ENCODE data around the gene ABHD2.
"Not testable (repeated sequence)": the region's sequence is repeated elsewhere in the genome, so short reads cannot be mapped to it uniquely, and the experiment has no call there.

Gene ABHD2

DNA sequence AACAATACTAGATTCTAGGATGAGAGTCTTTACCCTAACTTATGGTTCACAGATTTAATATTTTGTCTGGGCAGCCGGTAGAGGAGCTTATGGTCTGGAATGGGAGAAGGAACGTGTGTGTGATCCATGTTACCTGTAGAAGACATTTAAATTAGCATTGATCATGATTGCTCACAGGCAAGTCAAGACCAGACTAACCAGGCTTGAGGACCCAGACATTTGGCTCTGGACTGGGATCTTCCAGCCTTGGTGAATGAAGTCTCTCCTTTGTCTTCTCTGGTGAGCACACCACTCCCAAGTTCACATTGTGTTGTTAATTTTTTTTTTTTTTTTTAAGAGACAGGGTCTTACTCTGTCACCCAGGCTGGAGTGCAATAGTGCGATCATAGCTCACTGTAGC is 11.7 kb downstream of the ABHD2 start:
- no peak for DNase-seq

DNA sequence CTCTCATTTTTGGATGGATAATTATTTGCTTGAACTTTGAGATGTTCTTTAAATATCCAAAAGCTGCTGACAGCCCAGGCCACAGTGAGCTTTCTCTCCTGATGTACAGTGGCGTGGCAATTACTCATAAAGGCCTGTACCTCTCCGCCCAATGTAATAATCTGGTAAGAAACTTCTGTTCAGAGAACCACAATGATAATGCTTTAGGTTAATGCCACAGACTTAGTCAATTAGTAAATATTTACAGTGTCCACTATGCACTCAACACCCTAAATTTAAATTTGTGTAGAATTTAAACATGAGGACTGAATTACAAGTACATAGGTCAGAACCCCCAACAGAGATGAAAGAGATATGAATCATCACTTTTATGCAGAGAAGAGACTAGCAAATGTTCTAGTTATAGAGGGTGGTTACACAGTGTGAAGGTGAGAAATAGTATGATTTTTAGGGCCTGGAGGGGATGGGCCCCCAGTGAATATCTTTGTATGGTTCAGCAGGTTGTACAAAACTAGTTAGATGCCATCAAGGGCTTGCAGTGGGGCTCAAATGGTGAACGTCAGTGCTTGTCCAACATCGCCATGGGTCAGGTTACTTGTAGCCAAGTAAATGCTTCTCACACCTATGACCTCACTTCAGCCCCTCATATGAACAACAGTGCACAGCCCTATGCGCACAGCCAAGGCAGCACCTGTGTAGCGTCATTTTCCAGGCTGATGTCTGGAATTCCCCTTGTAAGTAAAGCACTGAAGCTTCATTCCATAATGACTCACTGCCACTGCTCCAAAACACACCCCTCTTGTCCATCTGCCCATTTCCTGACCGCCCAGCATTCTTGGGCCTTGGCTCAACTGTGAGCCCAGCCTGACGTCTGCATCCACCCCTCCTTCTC is 13.3 kb downstream of the ABHD2 start:
- DNase-seq: peak; percentile 93

DNA sequence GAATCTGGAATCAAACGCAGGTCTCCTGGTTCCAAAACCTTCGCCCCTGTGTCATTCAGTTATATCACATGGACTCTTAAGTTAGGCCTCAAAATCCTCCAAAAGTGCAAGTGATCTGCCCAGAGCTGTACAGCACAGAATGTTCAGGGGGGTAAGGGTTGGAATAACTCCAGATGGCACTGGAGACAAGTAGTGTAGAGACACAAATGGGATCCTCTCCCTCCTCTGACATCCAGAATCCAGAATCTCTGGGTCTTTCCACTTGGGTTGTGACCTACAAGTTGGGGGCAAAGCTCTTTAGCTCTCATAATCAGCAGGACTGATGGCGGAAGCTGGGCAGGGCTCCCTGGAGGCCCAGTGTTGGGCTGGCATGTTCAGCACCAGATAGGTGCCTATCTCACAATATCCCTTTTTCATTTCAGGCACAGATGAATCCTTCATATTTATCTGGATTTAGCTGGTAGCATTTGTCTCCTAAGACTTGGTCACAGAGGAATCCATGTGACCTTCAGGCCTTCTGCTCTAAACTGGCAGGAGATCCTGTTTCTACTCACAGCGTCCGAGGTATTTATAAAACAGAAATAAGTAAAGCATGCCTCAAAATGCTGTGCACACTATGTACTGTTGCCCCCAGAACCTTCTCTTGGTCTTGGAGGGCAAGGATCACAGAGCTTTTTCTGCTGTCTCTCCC is 15.4 kb downstream of the ABHD2 start:
- no peak for DNase-seq

DNA sequence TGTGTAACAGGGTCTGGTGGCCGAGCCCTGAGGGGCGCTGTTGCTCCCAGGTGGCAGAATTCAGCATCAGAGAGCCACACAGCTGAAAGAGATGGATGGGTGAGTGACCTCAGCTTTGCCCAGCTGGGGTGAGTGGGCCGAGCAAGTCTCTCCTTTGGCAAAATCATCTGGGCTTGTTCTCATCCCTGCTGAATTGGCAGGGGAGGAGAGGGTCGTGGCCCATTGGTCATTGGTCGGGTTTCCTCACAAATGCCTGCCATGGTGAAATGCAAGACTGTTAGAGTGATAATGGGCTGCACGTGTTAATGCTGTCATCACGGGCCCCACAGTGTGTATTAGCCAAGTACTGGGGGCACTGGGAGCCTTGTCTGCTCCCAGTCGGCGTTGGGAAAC is 15.9 kb downstream of the ABHD2 start:
- DNase-seq: no peak

DNA sequence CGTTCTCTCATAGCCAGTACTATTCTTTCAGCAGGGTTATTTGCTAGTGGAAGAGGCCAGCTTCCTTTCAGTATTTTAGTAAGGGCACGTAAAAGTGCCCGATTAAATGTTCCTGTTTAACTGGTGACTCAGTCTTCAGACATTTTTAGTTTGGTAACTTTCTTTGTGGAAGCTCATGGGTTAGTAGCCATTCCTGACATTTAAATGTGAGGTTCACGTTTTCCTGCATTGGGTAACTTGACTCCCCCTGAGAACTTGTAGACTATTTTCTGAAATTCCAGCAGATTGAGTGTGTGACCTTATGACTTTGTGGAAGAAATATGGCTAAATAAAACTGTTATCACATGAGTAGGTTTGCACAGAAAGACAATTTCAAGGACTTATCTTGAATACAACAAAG is 16.9 kb downstream of the ABHD2 start:
- DNase-seq: peak; percentile 84

DNA sequence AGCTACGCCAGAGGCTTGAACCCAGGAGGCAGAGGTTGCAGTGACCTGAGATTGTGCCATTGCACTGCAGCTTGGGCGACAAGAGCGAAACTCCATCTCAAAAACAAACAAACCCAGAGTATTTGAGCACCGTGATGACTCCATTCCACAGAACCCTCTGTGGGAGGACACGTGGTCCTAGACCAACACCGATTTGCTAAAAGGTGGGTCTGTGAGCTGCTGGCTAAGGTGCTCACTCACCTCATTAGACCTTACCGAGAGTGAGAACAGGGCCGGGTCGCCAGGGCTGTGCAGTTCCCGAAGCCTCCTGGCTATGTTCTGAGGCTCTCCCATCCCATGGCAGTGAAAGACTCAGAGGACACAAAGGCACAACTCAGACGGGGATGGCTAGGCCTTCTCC is 17.9 kb downstream of the ABHD2 start:
- DNase-seq: no peak

DNA sequence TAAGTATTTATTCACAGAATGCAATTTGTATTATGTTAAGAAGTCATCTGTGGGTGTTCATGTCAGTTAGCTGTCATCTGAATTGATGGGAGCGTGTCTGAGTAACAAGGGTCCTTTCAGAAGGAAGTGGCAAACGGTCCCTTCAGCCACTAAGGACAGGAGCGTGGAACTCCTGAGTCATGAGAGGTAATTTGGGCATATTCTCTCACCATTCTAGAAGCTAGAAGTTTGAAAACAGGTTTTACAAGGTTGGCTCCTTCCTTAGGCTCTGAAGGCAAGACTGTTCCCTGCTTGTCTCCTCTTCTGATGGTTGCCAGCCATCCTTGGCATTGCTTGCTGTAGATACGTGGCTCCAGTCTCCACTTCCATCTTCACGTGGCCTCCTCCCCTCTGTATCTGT is 19.7 kb downstream of the ABHD2 start:
- no peak for DNase-seq

DNA sequence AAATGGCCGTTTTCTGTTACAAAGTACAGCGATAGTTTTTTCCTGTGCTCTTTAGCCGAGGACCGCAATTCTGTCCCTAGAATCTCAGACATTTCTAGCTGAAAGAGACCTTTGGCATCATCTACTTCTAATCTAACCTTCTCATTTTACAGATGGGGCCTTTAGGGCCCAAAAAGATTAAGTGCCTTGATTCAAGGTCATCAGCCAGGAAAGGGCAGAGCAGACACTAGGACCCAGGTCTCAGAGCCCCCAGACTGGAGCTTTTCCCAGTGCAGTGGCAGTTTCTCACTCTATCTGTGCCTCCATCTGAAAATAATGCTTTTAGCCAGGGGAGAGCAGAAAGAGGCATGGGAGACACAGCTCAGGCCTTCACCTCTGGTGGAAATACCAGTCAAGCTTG is 20.6 kb downstream of the ABHD2 start:
- no peak for DNase-seq

DNA sequence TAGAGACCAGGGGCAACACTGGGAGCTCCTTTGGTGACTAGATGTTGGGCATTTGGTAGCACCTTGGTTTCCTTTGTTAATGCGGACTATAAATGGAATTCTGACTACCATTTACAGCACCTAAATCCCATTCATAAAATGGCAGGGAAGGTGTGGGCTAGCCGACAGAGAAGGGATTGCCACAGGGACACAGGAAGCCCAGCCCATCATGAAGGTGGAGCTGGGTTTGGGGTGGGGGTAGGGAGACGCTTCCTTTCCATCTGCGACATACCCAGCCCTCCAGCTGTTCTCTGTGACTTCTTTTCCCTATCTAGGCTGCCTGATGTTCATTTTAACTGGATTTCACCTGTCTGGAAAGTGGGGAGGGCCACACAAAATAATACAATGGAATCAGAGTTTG is 21.0 kb downstream of the ABHD2 start:
- DNase-seq: no peak

DNA sequence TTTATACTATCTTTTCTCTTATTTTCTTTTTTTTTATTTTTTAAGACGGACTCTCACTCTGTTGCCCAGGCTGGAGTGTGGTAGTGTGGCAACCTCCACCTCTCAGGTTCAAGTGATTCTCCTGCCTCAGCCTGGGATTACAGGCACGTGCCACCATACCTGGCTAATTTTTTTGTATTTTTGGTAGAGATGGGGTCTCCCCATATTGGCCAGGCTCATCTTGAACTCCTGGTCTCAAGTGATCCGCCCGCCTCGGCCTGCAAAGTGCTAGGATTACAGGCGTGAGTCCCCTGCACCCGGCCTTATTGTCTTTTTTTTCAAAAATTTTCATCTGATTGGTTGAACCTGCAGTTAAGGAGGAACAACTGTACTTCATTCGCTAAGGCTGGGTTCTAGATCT is 21.8 kb downstream of the ABHD2 start:
- DNase-seq: no peak

DNA sequence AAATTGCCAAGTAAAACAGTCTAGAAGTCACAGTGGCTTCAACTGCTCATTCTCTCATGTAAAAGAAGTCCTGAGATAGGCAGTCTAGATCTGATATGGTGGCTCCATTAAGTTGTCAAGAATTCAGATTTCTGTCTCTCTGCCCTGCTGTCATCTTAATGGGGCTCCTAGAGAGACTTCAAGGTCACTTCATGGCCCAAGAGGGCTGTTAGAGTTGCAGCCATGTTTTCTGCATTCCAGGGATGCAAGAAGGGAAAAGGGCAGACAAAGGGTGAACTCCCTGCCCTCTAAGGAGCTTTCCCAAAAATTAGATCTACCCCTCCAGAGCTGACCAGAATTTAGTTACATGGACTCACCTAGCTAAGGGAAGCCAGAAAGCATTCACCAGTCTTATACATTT is 23.1 kb downstream of the ABHD2 start:
- no peak for DNase-seq

DNA sequence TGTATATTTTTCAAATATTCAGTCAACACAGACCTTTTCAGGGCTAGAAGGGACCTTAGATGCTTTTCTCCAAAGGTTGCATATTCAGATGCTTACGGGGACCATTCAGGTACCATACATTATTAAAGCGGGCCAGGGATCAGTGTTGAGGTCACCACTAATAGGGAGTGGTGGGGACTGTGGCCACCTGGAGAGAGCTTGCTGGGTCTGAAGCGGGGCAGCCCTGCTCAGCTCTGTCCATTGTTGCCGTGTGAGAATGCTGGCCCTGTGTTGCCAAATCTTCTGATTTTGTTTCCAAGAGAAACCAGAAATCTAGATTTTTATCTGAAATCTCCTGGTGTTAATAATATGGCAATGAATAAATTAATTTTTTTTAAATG is 23.7 kb downstream of the ABHD2 start:
- no peak for DNase-seq

DNA sequence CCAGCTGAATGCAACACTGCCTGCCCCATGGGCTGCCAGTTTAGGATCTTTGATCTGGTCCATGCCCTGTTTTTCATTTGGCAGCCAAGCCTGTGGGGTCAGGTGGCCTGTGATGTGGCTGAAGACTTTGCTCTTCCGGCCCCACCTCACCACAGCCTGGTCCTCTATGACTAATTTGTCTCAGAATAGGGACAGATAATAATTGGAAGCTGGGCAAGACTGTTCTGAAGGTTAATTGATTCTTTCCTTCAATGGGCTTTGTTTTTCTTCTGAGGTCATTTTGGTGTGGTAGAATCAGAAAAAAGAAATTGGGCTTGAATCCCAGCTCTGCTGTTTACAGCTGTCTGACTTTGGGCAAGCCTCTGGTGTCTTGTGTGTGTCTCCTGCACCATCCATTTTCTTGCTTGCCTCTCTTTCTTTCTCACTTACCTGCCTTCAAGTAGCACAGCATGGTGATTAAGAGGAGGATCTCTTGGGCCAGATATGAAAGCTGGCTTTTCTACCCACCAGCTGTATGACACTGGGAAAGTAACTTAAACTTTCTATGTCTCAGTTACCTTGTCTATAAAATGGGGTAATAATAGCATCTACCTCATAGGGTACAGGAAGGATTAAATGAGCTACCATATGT is 24.2 kb downstream of the ABHD2 start:
- no peak for DNase-seq

DNA sequence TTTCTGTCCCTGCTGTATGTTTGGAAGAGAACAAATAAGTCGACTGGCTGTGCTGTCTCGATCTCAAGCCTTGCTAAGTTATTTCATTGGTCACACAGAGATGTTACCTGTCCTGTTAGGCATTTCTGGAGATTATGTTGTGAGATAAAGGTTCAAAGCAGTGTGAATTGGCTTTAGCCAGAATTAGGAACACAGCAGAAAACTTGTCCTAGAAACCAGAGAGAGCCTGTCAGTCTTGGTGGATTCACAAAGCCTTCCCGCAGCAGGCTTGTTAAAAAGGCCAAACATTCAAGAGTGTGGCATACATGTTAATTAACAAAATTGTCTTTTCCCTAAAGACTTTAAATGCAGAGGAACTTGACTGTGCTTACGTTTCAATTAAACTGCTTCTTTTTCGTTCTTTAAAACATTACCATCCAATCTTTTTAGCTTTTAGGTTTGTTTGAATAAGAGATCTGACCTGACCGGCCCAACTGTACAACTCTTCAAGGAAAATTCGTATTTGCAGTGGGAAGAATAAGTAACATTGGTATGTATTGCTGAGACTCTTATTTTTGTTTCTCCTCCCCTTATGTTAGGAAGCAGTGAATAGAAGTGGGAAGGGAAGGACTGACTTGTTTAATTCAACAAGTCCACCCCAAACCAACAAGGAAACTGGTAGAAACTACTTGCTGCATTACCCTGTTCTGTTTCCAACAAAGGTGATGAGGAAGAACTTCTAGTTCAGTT is 25.2 kb downstream of the ABHD2 start:
- DNase-seq: no peak

DNA sequence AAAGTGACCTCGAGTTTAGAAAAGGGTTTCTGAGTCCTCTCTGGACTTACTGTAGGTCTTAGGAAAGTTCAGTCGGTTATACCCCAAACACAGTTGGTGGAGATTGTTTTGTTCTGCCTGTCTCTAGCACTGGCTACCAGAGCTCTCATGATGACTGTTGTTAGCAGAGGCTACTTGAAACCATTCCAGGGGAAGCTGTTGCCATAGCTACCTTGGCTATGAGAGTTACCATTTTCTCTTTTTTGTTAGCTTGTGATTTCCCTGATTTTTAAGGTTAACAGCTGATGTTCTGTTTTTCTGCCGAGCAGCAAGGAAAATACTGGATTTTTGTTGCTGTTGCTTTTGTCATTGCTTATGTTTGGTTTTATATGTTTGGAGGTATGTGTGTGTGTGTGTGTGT is 26.7 kb downstream of the ABHD2 start:
- no peak for DNase-seq

DNA sequence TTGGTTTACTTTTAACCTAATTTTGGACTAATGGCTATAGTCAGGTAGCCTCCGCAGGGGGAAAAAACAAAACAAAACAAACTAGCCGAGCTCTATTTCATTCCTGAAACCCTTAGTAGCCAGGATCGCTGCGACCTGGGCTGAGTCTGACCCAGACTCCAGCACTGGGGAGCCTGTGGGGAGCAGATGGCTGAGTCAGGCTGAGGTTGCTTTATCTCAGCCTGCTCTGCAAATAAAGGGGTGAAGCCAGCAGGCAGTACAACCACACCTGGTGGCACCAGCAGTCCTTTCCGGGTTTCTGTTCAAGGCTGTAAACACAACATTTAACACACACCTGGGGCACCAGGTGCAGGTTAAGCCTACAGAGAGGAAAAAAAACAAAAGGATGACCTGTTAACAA is 27.3 kb downstream of the ABHD2 start:
- no peak for DNase-seq

DNA sequence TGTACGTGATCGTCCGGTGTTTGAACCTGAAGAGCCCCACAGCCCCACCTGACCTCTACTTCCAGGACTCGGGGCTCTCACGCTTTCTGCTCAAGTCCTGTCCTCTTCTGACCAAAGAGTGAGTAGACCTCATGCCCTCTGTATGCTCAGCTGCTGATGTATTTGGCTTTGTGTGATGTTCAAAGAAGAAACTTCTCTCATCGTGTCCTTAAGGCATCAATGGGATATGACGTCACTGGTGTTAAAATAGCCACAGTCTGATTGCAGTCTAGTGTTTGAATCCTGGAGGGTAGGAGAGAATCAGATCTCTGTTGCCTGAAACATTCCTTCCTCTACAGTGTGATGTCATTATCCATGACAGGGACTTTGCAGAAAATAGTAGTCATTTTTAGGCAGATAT is 28.1 kb downstream of the ABHD2 start:
- no peak for DNase-seq

DNA sequence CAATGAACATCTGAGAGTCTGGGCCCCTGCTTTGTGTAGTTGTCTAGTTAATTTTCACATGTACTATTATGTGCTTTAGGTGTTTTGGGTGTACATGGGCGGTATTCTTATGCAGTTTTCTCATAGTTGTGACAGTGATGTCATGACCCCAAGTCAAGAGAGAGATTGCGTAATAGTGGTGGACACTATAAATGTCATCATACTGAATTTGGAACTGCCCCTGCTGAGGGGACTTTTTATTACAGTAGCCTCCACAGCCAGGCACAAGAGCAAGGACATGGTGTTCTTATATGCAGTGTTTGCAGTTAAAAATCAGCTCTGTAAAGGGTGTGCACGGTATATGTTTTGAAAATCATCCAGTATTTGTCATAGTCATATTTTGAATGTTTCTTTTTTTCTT is 29.5 kb downstream of the ABHD2 start:
- DNase-seq: no peak

DNA sequence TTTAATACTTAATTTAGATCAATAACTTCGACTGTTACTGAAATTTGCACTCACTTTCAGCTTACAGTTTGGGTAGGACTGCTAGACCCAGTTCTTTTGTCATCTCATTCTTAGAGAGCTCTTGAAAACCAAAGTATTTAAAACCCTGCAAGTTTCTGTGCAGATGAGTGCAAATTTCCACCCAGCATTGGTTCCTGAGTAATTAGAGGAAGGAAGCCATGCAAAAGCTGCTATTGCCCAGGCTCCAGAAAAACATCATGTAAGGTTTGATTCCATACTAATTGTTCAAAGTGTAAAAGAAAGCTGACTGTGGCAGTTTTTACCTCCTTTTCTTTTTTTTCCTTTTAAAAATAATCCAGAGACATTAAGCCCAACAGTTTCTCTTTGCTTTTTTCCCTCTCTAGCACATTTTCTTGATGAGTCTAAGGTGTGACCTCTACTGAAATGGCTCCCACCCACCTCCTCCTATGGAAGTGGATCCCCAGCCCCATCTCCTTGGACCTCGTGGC is 30.3 kb downstream of the ABHD2 start:
- no peak for DNase-seq

DNA sequence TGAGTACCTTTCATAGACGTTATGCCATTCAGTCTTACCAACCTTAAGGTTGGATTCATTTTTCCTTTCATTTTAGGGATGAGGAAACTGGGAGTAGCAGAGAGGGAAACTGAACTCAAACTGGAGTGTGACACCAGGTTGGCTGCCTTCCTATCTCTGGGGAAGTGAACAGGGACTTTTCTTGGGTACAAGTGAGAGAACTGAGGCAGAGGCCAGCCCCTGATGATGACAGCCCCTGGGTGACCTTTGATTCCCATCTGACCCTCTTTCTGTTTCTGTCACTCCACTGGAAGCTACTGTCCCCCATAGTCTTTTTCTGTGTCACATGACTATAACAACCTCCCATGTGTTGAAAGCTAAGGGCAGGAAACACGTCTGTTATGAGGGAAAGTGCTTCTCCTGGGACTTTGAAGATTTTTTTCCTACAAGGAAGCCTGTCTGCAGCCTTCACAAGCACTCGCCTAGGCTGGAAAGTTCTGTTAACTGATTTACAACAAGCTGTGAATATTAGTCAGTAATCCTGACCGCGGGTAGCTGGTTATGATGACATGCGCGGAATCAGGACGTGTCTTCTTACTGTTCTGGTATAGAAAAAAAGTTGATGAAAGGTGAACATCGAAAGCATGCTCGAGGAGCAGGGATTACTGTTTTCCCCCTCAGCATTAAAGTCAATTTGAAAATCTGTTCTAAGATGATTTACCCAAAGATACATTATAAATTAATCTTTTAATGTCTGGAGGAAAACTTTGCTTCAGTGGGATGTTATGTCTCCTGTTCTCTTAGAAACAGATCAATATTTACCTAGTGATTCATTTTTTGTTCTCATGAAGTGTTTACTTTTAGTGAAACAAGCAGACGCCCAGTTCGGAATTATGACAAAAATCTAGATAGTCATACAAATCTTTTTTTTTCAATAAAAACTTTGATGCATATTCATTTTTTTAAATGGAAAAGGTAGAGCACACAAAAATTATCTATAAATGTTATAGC is 31.5 kb downstream of the ABHD2 start:
- DNase-seq: peak; percentile 57

DNA sequence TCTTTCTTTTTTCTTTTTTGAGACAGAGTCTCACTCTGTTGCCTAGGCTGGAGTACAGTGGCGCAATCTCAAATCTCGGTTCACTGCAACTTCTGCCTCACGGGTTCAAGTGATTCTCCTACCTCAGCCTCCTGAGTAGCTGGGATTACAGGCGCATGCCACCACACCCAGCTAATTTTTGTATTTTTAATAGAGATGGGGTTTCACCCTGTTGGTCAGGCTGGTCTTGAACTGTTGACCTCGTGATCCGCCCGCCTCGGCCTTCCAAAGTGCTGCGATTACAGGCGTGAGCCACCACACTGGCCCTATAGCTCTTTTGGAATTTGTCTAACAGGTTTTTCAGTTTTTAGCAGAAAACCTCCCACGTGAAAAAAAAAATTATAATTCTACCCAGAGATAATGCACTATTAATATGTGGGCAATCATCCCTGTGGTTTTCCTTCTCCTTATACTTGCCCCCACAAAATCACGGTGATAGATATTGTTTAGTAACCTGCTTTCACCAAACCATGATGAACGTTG is 32.3 kb downstream of the ABHD2 start:
- DNase-seq: not testable (repeated sequence)

DNA sequence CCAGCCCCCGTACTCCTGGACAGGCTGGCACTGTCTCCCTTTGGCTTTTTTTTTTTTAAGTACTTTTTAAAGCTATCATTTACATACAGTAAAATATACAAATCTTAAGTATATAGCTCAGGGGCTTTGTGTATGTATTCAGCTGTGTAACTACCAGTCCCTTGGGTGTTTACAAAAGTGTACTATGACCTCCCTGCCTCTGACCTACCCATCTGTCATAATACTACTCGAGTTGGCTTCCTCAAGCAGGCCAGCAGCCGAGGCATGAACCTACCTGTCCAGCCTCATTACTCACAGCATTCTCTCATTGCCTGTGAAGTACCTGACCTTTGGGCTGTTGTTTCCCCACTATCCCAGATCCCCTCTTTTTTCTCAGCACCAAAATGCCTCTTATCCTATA is 33.2 kb downstream of the ABHD2 start:
- no peak for DNase-seq

All from amniotic stem cell (primary cell).